Type B pancreatic cell (in vitro differentiated cells): Measurements from ENCODE around the gene PBX3. TPM values are rescaled to one million over a fixed set of nuclear protein-coding genes. Genes with fewer than 3 reads are reported as not detected.

ENCODE experiments used
- DNase-seq: peaks from one replicate; pipeline ENCODE4 v3.0.0; 2021; ENCODE audit warnings: mixed read lengths; ENCODE audit not compliant: unreplicated experiment; ENCODE audit errors: extremely low spot score
- H3K27ac Mint-ChIP-seq: 2 replicates; pipeline ENCODE4 v1.8.0; 2021; ENCODE audit warnings: mild to moderate bottlenecking, mixed read lengths
- H3K27me3 Mint-ChIP-seq: 2 replicates; pipeline ENCODE4 v1.8.0; 2021; ENCODE audit warnings: mixed read lengths
- H3K36me3 Mint-ChIP-seq: 2 replicates; pipeline ENCODE4 v1.8.0; 2021; ENCODE audit warnings: mixed read lengths
- H3K4me1 Mint-ChIP-seq: one replicate; pipeline ENCODE4 v1.8.0; 2021; ENCODE audit warnings: mixed read lengths; ENCODE audit not compliant: unreplicated experiment
- H3K4me3 Mint-ChIP-seq: 2 replicates; pipeline ENCODE4 v1.8.0; 2021; ENCODE audit warnings: mild to moderate bottlenecking, mixed read lengths
- H3K9me3 Mint-ChIP-seq: 2 replicates; pipeline ENCODE4 v1.8.0; 2021; ENCODE audit warnings: mixed read lengths
- total RNA-seq: library from RNA; stranded (reverse); gene quantifications from 2 replicates; pipeline ENCODE4 v1.2.1, GENCODE V29; 2021; ENCODE audit warnings: low replicate concordance
- TF ChIP-seq, protein P1 (sequence below): fragments of 200-600 bp; sonication (generic); conservative IDR thresholded peaks from 2 replicates; pipeline ENCODE4 v1.5.0; 2021; ENCODE audit warnings: antibody characterized with exemption, mild to moderate bottlenecking

PBX3 gene
- total RNA-seq, 1 donor from 2014 or later: 60.9 TPM

DNA sequence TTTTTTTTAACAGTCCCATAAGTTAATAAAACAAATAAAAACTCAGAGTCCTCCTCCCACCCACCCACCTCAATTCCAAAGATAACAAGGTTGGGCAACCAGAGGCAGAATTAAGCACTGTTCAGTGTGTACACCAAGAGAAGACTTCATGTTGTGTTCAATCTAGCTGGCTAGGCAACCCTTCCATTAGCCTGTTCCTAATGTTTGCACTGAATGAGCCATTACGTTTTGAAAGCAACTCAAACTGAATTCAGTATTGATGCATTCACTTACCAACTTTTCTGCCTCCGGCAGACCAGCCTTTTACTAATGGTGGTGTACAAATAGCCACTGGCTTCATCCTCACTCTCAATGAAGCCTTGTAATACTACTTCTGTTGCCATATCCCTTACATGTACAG, 47.5 kb downstream of the PBX3 start:
- Mint-ChIP-seq H3K4me1 (peaks cover 8% of the 10 kb centered on the region), H3K27ac (no peak overlapping the region), H3K9me3 (no peaks in the 10 kb centered on the region), H3K27me3 (no peaks in the 10 kb centered on the region), H3K36me3 (peaks cover 7% of the 10 kb centered on the region), H3K4me3 (no peak overlapping the region)
- TF ChIP-seq, protein P1, sequence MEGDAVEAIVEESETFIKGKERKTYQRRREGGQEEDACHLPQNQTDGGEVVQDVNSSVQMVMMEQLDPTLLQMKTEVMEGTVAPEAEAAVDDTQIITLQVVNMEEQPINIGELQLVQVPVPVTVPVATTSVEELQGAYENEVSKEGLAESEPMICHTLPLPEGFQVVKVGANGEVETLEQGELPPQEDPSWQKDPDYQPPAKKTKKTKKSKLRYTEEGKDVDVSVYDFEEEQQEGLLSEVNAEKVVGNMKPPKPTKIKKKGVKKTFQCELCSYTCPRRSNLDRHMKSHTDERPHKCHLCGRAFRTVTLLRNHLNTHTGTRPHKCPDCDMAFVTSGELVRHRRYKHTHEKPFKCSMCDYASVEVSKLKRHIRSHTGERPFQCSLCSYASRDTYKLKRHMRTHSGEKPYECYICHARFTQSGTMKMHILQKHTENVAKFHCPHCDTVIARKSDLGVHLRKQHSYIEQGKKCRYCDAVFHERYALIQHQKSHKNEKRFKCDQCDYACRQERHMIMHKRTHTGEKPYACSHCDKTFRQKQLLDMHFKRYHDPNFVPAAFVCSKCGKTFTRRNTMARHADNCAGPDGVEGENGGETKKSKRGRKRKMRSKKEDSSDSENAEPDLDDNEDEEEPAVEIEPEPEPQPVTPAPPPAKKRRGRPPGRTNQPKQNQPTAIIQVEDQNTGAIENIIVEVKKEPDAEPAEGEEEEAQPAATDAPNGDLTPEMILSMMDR: no peak
- no peak for DNase-seq

DNA sequence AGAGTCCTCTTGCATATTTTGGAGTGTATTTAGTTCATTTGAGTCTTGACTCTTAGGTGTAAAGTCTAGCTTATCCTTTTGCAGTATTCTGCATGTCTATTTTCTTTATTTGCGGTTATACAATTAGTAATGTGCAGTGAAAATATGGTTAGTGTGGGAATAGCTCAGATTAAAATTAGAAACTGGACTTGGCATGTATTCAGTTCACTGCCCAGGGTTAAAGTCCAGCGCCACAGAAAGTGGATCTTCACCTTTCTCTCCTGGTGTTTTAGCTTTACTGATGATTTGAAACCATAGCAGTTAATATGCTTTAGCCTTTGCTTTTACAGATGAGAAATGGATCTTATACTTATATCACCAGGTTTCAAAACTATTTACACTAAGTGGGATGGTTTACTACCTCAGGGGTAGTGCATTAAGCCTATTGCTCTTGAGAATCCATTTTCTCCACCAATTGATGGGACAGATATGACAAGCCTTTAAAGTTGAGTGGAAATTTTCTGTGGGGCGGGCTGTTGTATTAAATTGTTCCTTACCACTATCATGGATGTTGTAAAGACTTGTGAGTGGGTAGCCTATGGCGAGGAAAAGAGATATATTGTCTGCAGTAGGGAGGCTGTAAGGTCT, 48.9 kb downstream of the PBX3 start:
- DNase-seq: no peak
- TF ChIP-seq, protein P1: no peak
- Mint-ChIP-seq H3K27ac (no peak overlapping the region), H3K27me3 (no peaks in the 10 kb centered on the region), H3K36me3 (peaks cover 4% of the 10 kb centered on the region), H3K9me3 (no peaks in the 10 kb centered on the region), H3K4me1 (peaks cover 8% of the 10 kb centered on the region), H3K4me3 (no peak overlapping the region)

DNA sequence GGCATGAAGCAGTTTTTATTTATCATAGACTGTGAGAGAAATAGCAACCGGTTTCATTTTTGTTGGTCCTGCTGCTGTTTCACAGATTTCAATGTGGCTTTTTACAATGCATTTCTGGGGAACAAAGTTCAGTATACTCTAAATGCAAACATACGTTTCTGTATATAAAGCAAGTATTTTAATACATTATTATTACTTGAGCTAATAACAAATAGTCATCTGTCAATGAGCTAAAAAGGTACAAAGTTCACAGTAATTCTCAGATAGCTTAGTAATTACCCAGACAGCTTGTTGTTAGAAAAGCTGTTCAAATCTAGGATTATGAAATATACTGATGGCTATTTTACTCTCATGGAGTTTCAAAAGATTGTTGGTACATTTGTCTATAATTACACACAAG, 50.8 kb downstream of the PBX3 start:
- DNase-seq: no peak
- peaks cover 8% of the 10 kb centered on the region for H3K4me1 Mint-ChIP-seq
- H3K4me3 Mint-ChIP-seq: no peak overlapping the region
- H3K27me3 Mint-ChIP-seq: no peaks in the 10 kb centered on the region
- no peaks in the 10 kb centered on the region for H3K9me3 Mint-ChIP-seq
- H3K27ac Mint-ChIP-seq: no peak overlapping the region
- TF ChIP-seq, protein P1: no peak
- H3K36me3 Mint-ChIP-seq: no peaks in the 10 kb centered on the region

DNA sequence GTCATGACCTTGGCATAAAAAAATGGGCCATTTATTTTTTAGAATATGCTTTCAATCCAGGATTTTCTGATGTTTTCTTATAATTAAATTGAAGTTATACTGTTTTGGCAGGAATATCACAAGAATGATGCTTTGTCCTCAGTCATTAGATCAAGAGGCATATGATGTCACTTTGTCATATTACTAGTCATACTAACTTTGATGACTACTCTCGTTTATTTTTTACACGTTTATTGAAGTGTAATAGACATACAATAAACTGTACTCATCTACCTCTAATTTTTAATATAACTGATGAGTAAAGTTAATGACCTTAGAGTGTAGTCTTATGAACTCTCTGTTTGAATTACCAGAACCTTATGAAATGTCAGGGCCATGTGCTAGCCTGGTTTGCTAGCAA, 56.4 kb downstream of the PBX3 start:
- Mint-ChIP-seq H3K4me3 (no peak overlapping the region), H3K27ac (no peak overlapping the region), H3K4me1 (no peaks in the 10 kb centered on the region), H3K9me3 (no peaks in the 10 kb centered on the region), H3K27me3 (no peaks in the 10 kb centered on the region), H3K36me3 (no peaks in the 10 kb centered on the region)
- no peak for DNase-seq
- TF ChIP-seq, protein P1: no peak

DNA sequence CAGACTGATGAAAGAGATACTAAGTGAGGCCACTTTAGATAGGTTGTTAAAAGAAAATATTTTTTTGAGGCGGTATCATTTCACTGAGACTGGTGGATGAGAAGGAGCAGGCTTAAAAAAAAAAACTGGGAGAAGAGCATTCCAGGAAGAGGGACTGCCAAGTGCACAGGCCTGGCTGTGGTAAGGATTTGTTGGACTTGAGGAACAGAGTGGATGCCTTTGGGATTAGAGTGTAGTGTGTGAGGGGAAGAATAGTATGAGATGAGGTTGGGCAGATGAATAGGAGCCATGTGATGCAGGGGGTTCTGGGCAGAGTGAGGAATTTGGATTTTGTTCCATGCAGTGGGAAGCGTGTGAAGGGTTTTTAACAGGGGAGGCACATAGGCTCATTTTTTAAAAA, 57.9 kb downstream of the PBX3 start:
- Mint-ChIP-seq H3K36me3 (no peaks in the 10 kb centered on the region), H3K4me3 (no peak overlapping the region), H3K27me3 (no peaks in the 10 kb centered on the region), H3K4me1 (no peaks in the 10 kb centered on the region), H3K27ac (no peak overlapping the region), H3K9me3 (no peaks in the 10 kb centered on the region)
- TF ChIP-seq, protein P1: no peak
- no peak for DNase-seq

DNA sequence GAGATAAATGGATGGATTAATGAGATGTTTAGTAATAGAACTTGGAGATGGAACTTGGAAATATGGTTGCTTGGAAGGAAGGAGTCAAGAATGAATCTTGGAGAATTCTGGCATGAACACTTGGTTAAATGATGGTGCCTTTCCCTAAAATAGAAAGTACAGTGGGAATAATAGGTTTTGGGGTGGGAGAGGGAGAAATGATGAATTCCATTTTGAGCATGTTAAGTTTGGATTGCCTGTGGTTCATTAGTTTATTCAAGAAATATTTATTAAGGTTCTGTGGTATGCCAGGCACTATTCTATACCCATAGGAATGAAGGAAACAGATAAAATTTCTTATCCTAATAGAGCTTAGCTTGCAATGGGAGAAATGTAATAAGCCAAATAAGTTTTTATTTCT, 58.4 kb downstream of the PBX3 start:
- no peaks in the 10 kb centered on the region for H3K27me3 Mint-ChIP-seq
- no peak overlapping the region for H3K4me3 Mint-ChIP-seq
- H3K9me3 Mint-ChIP-seq: no peaks in the 10 kb centered on the region
- H3K27ac Mint-ChIP-seq: no peak overlapping the region
- H3K4me1 Mint-ChIP-seq: no peaks in the 10 kb centered on the region
- peaks cover 3% of the 10 kb centered on the region for H3K36me3 Mint-ChIP-seq
- TF ChIP-seq, protein P1: no peak
- DNase-seq: no peak
